Raji (cell line): Measurements from ENCODE around the gene GDF15.

Experiments used
- POLR2A ChIP-seq: IDR thresholded peaks from 2 replicates; pipeline ENCODE4 v1.6.1; 2011; ENCODE audit warnings: low read depth, low read length, control low read depth; ENCODE audit not compliant: insufficient read depth

GDF15 gene

GRCh38 chr19:18357041-18357440, 28.9 kb upstream of the GDF15 start:
- TF ChIP-seq POLR2A: no peak

- no peak for TF ChIP-seq POLR2A
These were observed 24.3 kb upstream of the GDF15 start for GRCh38 chr19:18361646-18362045.

DNA sequence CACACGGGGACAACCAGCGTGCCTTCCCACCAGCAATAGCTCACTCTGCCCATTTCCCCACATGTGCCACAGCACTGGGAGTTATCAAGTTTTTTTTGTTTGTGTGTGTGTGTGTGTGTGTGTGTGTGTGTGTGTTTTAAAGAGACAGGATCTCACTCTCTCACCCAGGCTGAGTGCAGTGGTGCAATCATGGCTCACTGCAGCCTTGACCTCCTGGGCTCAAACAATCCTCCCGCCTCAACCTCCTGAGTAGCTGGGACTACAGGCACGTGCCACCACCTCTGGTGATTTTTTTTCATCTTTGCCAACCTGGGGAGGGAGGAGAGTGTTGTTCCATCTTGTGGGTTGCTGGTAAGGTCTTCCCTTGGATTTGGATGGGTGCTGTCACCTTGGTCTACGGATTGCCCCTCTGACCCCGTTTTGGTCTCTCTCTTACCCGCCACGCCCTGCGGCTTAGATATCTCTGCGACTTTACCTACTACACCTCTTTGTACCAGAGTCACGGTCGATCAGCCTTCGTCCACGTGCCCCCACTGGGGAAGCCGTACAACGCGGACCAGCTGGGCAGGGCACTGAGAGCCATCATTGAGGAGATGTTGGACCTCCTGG, 22.9 kb upstream of the GDF15 start:
- TF ChIP-seq POLR2A: no peak

DNA sequence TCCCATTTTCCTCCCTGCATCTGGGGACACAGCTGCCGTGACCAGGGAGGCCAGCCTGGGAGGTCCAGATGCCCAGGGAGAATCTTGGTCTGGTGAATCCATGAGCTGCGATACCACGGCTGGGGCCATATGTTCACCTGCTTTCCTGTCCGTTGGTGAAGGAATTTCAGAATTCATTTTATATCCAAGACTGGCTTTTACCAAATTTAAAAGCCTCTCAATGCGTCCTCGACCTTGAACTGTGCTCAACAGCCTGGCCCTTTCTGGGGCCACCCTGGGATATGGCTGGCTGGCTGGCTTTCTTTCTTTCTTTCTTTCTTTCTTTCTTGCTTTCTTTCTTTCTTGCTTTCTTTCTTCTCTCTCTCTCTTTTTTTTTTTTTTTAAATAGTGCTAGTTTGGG, 22.2 kb upstream of the GDF15 start:
- no peak for TF ChIP-seq POLR2A

DNA sequence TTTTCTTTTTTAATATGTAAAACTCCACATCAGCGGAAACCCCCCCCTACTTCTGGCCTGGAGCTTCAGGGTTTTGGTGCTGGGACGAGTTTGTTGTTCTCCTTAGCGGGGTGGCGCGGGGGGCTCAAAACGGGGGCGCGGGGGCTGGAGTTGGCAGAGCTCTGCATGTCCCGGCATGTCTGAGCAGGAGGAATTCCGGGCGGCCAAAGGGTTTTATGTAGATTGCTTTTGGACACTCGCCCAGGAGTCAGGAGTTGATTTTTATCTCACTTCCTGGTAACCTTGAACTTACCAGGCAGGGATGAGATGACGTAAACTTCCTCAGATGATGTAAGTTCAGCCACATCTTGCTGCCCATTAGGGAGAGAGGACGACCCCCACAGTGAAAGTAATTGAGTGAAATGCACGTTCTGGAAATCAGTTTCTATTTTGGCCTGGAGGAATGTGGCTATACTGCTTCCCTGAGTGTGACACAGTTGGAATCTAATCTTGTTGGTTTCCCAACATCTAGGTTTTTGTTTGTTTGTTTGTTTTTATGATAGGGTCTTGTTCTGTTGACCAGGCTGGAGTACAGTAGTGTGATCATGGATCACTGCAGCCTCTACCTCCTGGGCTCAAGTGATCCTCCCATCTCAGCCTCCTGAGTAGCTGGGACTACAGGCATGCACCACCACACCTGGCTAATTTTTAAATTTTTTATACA, 21.0 kb upstream of the GDF15 start:
- TF ChIP-seq POLR2A: no peak

GRCh38 chr19:18366021-18366435, 19.9 kb upstream of the GDF15 start:
- TF ChIP-seq POLR2A: no peak

DNA sequence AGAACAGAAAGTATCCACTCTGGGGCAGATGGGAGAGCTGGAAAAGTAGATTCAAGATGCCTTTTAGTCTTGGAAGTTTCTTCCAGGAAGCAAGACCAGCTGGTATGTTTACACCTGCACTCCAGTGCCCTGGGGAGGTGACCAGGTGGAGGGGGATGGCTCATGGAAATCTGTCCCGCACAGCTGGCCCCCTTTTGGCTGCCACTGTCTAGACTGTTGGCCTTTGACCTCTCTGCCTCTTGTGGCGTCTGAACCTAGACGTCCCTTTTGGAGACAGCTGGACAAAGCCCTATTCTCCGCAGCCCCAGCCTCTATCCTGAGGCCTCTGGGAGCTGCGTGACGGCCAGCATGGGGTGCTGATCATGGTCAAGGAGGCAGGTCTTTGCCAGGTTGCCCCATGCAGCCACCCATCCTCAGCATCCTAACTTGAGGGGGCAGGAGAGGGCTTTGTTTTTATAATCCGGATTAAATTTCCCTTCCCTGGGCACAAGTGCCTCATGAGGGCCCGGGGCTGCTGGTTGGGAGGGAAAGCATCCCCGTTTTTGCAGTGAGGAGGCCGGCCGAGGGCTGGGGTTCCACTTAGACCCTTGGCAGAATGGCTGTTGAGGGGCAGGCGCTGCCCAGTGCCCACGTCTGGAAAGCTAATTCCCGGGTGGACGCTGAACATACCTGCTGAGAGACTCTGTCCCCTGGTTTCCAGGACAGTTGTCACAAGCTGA, 17.3 kb upstream of the GDF15 start:
- no peak for TF ChIP-seq POLR2A

GRCh38 chr19:18373407-18373891, 12.5 kb upstream of the GDF15 start:
- TF ChIP-seq POLR2A: no peak

DNA sequence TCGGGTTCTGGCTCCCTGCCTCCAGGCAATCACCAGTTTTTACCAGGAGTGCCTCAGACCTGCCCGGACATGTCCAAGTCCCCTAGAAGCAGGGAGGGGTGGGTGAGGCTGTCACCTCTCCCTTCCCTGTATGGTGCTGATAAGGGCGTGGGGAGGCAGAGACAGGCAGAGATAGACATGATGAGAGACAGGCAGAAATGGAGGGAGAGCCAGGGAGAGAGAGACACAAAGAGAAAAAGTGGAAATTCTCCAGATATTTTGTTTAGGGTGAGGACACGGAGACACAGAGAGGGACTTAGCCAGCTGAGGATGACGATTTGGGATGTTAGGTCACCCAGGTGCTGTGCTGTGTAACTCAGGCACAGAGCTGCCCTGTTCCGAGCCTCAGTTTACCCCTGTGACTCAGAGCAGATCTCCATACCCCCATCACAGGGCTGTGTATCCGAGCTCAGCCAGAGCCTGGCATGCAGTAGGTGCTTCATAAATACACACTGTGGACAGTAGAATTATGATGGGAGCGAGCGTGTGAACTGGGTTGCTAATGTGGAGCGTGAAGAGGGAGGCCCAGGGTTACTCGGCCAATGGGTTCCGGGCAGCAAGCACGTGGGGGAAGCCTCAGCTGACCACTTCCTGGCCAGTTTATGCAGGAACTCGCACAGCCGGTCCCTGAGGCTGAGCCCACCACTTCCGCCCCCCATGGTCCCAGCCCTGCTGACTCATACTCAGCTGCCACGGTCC, 11.9 kb upstream of the GDF15 start:
- TF ChIP-seq POLR2A: no peak

GRCh38 chr19:18377026-18377425, 8.9 kb upstream of the GDF15 start:
- TF ChIP-seq POLR2A: no peak

DNA sequence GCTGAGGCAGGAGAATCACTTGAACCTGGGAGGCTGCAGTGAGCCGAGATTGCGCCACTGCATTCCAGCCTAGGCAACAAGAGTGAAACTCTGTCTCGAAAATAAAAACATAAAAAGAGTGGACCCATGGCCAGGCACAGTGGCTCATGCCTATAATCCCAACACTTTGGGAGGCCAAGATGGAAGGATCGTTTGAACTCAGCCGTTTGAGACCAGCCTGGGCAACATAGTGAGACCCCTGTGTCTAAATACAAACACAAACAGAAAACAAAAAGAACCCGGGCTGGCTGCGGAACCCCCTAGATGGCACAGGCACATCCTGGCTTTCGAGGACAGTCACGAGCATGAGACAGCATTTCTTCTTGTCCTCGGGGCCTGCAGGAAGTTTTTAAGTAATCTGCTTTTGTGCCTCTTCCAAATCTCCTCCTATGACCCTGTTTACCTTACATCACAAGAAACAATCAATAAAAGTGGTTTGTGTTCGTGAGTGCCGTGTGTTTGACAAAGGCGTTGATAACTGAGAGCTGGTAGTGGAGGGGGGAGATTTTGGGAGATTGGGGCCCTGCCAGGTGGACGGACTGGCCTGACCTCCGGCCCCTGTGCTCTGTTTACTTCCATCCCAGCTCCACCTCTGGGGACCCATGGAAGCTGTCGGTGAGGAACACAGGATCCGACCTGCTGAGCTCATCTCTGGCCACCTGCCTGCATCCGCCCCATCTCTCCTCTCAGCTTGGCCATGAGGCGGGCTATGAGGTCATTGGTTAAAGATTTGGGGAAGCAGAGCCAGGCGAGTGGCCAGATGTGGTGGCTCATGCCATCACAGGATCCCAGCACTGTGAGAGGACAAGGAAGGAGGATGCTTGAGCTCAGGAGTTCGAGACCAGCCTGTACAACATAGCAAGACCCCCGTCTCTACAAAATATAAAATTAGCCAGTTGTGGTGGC, 5.9 kb upstream of the GDF15 start:
- no peak for TF ChIP-seq POLR2A

GRCh38 chr19:18380843-18381242, 5.1 kb upstream of the GDF15 start:
- no peak for TF ChIP-seq POLR2A

DNA sequence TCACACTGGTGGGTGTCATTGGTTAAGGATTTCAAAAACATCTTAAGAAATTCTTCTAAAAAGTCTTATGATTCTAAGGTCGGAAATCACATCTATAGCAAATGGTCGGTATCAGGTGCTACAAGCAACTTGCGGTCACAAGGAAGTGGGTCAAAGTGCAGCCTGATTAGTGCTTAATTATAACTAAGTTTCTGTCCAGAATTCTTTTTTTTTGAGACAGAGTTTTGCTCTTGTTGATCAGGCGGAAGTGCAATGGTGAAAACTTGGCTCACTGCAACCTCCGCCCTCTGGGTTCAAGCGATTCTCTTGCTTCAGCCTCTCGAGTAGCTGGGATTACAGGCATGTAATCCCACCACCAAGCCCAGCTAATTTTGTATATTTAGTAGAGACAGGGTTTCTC, 1.2 kb upstream of the GDF15 start:
- TF ChIP-seq POLR2A: no peak

- no peak for TF ChIP-seq POLR2A
These were observed 641 bp upstream of the GDF15 start for GRCh38 chr19:18385359-18385674.

DNA sequence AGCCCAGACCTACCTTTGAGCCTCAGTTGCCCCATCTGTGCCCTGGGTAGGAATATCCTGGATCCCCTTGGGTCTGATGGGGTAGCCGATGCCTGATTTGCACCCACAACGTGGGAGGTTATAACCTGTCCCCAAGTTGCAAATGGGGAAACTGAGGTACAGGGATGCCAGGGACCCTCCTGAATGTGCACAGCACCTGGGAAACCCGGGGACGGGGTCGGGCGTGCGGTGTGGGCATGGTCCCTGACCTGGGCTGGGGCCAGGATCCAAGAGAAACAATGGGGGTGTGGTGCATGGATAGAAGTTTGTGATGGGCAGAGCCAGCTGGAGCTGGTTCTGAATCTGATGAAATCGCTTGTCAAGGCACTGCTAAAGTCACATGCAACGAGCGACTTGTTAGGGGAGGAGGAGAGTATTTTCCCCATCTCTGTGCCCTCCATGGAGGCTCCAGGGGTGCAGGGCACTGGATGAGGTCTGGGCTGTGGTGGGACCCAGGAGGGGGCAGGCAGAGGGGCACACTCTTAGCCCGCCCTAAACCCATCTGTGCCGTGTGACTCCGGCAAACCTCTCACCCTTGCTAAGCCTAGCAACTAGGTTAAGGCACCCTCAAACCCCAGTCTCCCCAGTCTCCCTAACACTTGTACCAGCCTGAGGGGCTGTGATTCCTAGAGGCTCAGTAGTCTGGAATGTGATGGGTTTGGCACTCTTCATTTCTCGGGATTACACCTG, 749 bp downstream of the GDF15 start:
- no peak for TF ChIP-seq POLR2A
